Skeletal muscle tissue (tissue), 4 donors: ENCODE data around the gene AKAP8L. TPM values are rescaled to one million over a fixed set of nuclear protein-coding genes. Genes with fewer than 3 reads are reported as not detected.

Experiments
- H3K27ac ChIP-seq: one replicate; pipeline ENCODE4 v1.7.0; 2013; ENCODE audit warnings: mild to moderate bottlenecking, low read depth, low read length, inconsistent platforms
- H3K27me3 ChIP-seq, 3 donors: one replicate each; pipeline ENCODE4 v1.7.0; 2013; ENCODE audit warnings: low read length in 3 of 3; ENCODE audit not compliant: control insufficient read depth in 3 of 3, insufficient read depth in 3 of 3
- H3K36me3 ChIP-seq, 3 donors: one replicate each; pipeline ENCODE4 v1.7.0; 2013; ENCODE audit warnings: low read length in 3 of 3; ENCODE audit not compliant: control insufficient read depth in 3 of 3, insufficient read depth in 3 of 3
- H3K4me1 ChIP-seq, 3 donors: one replicate each; pipeline ENCODE4 v1.7.0; 2013; ENCODE audit warnings: low read length in 3 of 3, mild to moderate bottlenecking in 3 of 3; ENCODE audit not compliant: control insufficient read depth in 3 of 3, insufficient read depth in 3 of 3
- H3K4me3 ChIP-seq, 3 donors: one replicate each; pipeline ENCODE4 v1.7.0; 2013; ENCODE audit warnings: low read length in 3 of 3
- H3K9ac ChIP-seq, 3 donors: one replicate each; pipeline ENCODE4 v1.7.0; 2013; ENCODE audit warnings: low read length in 3 of 3, mild to moderate bottlenecking in 3 of 3, moderate library complexity in 2 of 3, low read depth in 1 of 3
- H3K9me3 ChIP-seq, 3 donors: one replicate each; pipeline ENCODE4 v1.7.0; 2013; ENCODE audit warnings: low read length in 3 of 3; ENCODE audit not compliant: control insufficient read depth in 3 of 3
- total RNA-seq: library from RNA; depleted of rRNA; stranded (reverse); fragments of >200 nt; gene quantifications from one replicate; pipeline ENCODE4 v1.2.3, GENCODE V29; 2014
- donor health status: Osteomylitis.

AKAP8L gene
- total RNA-seq, 1 donor from 2014 or later = 39.1 TPM

DNA sequence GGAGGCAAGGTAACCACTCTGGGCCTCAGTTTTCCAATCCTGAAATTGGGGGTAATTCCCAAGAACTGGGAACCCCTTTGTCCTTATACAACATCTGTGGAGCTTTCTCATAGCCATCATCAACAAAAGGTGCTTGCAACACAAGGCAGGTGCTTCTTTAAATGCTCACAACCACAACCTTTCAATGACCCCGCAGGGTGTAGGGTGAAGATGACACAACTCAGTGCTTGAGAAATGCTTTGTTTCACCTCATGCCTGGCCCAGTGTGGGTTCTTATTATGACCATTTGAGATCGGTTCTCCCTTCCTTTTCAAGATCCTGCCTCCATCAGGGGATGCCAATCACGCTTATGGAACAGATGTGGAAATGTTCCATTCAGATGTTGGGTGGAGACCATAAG, 22.5 kb upstream of the AKAP8L start:
- Histone ChIP-seq H3K9me3 (no peaks in the 10 kb centered on the region), H3K4me1 (peaks cover 31 to 59% (median 42%) of the 10 kb centered on the region in 3 donors), H3K4me3 (no peak overlapping the region), H3K9ac (no peak overlapping the region), H3K27ac (no peak overlapping the region), H3K27me3 (no peaks in the 10 kb centered on the region), H3K36me3 (peaks cover 0 to 4% (median 2%) of the 10 kb centered on the region in 3 donors)

DNA sequence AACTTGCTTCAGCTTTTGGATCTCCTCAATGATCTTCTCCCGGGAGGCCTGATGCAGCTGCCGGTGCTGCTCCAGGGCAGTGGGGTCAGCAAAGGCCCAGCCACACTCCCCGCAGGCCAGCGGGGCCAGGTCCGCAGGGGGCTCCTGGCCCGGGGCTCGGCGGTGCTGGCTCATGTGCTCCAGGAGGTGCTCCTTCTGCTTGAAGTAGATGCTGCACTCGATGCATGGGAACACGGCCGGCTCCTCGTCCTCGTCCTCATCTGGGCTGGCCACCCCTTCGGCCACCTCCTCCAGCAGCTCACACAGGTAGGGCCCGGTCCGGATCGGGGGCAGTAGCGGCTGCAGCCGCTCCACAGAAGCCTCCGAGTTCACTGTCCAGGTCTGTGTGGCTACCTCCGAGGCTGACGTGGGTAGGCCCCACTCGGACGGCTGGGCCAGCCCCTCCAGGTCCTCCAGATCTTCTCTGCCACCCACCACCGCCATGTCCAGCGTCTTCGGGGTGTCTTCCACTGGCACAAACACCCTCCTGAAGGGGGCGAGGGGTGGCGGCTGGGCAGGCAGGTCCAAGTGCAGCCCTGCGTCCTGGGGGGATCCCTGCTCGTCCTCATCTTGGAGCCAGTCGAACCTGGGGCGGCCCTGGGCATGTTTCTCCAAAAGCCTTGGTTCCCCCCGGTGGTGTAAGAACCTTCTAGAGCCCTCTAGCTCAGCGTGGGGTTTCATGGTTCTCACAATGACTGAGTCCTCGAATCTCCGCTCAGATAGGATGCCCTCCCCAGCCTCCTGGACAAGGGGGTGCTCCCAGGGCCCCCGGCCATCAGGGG, 21.2 kb upstream of the AKAP8L start:
- Histone ChIP-seq H3K9me3 (no peaks in the 10 kb centered on the region), H3K4me1 (peaks cover 19 to 46% (median 29%) of the 10 kb centered on the region in 3 donors), H3K4me3 (no peak overlapping the region), H3K27me3 (no peaks in the 10 kb centered on the region), H3K36me3 (peaks cover 0 to 4% (median 2%) of the 10 kb centered on the region in 3 donors), H3K27ac (no peak overlapping the region), H3K9ac (no peak overlapping the region)

DNA sequence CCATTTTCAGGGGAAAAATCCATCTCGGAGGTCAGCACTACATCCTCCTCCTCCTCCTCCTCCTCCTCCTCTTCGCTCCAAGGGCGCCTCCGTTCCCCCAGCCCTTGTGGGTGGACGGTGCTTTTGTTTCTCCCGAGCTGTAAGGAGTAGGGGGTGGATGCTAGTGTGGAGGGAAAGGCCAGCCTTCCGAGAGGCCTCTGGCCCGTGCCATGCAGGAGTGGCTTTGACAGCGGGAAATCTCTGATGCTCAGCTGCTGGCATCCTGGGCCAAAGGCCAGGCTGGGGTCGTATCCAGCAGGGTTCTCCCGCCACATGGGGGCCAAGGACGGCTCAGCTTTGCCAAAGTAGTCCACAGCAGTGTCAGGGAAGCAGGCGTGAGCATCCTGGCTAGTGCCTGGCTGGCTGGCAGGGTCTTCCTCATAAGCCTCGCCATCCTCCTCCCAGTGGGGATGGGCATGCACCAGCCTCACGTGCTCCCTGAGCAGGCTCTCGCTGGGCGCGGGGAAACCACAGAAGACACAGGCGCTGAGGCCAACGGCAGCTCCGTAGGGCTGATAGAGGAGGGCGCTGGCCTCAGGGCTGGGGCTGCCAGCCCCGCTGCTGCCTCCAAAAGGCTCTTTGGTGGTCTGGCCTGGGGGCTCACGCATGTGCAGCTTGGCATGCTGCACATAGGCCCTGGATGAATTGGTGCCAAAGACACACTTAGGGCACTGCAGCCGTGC, 20.5 kb upstream of the AKAP8L start:
- no peak overlapping the region for H3K27ac ChIP-seq
- peaks cover 11 to 38% (median 21%) of the 10 kb centered on the region in 3 donors for H3K4me1 ChIP-seq
- H3K9me3 ChIP-seq = no peaks in the 10 kb centered on the region
- peaks cover 0 to 4% (median 2%) of the 10 kb centered on the region in 3 donors for H3K36me3 ChIP-seq
- H3K4me3 ChIP-seq = no peak overlapping the region
- H3K9ac ChIP-seq = no peak overlapping the region
- H3K27me3 ChIP-seq = no peaks in the 10 kb centered on the region

DNA sequence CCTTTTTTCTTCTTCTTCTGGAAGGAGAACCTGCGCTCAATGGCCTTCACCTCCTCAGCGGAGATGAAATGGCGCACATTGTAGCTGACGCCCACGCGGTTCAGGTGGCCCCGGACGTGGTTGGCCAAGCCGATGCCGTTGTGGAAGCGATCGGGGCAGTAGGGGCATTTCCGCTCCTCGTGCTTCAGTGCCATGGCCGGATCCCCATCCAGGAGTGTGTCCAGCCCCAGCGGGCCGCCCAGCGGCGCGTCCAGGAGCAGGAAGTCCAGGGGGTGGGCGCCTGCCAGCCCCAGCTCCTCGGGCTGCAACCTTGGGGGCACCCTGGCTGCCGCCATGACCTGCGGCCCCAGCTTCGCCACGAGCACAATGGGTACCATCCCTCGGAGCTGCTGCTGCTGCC, 19.8 kb upstream of the AKAP8L start:
- no peaks in the 10 kb centered on the region for H3K9me3 ChIP-seq
- H3K4me3 ChIP-seq = no peak overlapping the region
- peaks cover 0 to 4% (median 2%) of the 10 kb centered on the region in 3 donors for H3K36me3 ChIP-seq
- no peak overlapping the region for H3K27ac ChIP-seq
- peak overlapping the region in 1 of 3 donors; percentile 50 for H3K9ac ChIP-seq
- H3K4me1 ChIP-seq = peaks cover 6 to 33% (median 16%) of the 10 kb centered on the region in 3 donors
- H3K27me3 ChIP-seq = no peaks in the 10 kb centered on the region

DNA sequence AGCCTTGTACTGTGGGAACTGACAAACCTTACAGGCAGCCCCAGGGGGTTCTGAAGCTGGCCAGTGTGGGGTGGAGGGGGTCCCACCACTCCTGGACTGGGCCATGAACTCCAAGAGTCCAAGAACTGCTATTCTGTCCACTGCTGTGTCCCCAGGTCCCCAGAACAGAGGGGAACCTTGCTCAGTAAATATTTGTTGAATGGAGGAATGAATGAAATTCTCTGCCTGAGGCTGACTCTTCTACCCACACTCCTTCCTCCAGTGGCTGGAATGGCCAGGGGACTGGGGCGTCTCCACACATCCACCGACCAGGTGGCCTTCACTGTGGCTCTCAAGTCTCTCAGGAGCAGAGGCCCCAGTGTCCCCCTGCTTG, 19.3 kb upstream of the AKAP8L start:
- Histone ChIP-seq H3K4me1 (peaks cover 5 to 32% (median 15%) of the 10 kb centered on the region in 3 donors), H3K36me3 (peaks cover 0 to 4% (median 2%) of the 10 kb centered on the region in 3 donors), H3K4me3 (no peak overlapping the region), H3K27me3 (no peaks in the 10 kb centered on the region), H3K9ac (no peak overlapping the region), H3K9me3 (no peaks in the 10 kb centered on the region), H3K27ac (no peak overlapping the region)

DNA sequence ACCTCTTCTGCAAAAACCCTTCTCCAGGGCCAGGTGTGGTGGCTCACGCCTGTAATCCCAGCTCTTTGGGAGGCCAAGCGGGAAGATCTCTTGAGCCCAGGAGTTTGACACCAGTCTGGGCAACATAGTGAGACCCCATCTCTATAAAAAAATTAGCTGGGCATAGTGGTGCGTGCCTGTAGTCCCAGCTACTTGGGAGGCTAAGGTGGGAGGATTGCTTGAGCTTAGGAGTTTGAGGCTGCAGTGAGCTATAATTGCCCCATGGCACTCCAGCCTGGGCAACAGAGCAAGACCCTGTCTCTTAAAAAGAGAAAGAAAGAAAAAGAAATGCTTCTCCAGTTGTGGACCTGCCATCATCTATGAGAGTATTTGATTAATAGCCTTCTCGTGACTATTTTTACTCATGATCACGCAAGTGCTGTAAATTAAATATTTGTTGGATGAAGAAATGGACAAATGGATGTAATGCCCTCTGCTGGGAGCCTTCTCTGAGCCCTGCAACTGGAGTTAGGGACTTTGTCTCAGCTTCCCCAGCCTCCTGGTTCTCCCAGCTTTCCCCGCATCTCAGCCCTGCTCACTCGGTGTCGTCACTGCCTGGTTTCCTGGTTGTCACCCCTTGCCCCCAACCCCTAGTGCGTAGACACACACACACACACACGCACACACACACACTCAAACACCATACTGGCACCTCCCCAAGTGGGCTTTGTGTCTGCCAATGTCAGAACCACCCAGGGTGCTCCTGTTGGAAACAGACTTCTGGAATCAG, 18.8 kb upstream of the AKAP8L start:
- H3K9ac ChIP-seq = no peak overlapping the region
- no peak overlapping the region for H3K27ac ChIP-seq
- H3K36me3 ChIP-seq = peaks cover 0 to 4% (median 2%) of the 10 kb centered on the region in 3 donors
- H3K27me3 ChIP-seq = no peaks in the 10 kb centered on the region
- peaks cover 9 to 35% (median 10%) of the 10 kb centered on the region in 3 donors for H3K4me1 ChIP-seq
- no peaks in the 10 kb centered on the region for H3K9me3 ChIP-seq
- H3K4me3 ChIP-seq = no peak overlapping the region

DNA sequence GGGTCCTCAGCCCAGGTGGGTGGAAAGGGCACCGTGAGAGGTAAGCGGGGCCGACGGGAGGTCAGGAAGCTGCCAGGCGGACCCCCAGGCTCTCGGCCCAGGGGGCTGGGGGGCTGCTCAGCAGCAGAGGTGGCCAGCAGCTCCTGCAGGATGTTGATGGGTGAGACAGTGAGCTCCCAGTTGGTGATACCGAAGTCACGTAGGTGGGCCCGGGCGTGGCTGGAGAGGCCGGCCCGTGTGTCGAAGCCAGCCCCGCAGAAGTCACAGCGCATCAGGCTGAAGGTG, 18.0 kb upstream of the AKAP8L start:
- Histone ChIP-seq H3K4me1 (peaks cover 9 to 35% (median 10%) of the 10 kb centered on the region in 3 donors), H3K4me3 (no peak overlapping the region), H3K36me3 (peaks cover 0 to 4% (median 2%) of the 10 kb centered on the region in 3 donors), H3K27ac (no peak overlapping the region), H3K27me3 (no peaks in the 10 kb centered on the region), H3K9me3 (no peaks in the 10 kb centered on the region), H3K9ac (no peak overlapping the region)

DNA sequence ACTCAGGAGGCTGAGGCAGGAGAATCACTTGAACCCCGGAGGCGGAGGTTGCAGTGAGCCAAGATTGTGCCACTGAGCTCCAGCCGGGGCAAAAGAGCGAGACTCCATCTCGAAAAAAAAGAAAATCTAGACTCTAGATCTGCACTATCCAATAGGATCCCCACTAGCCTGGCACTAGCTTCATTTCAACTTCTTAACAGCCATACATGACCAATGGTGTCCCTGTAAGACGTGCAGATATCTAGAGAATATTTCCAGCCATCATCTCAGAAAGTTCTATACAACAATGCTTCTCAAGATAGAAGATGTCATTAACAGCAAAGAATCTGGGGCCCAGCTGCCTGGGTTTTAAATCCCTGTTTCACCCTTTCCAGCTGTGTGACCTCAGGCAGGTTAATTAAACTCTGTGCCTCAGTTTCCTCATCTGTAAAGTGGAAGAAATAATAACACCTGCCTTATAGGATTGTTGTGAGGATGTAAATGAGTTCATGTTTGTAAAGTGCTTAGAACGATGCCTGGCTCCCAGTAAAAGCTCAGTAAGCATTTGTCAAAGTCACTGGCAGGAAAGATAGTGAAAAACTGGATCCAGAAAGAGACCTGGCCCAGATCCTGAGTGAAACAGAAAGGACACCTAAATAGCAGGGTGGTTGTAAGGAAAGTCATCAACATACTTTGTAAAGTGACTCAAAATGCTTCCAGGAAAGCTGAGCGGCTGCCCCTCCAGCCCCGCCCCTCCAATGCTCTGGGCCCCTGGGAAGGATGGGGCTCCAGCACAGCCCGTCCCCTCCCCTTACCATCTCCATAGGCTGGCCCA, 17.4 kb upstream of the AKAP8L start:
- Histone ChIP-seq H3K36me3 (peaks cover 0 to 4% (median 2%) of the 10 kb centered on the region in 3 donors), H3K4me3 (no peak overlapping the region), H3K4me1 (peaks cover 14 to 40% (median 16%) of the 10 kb centered on the region in 3 donors), H3K9ac (no peak overlapping the region), H3K27ac (no peak overlapping the region), H3K27me3 (no peaks in the 10 kb centered on the region), H3K9me3 (no peaks in the 10 kb centered on the region)

DNA sequence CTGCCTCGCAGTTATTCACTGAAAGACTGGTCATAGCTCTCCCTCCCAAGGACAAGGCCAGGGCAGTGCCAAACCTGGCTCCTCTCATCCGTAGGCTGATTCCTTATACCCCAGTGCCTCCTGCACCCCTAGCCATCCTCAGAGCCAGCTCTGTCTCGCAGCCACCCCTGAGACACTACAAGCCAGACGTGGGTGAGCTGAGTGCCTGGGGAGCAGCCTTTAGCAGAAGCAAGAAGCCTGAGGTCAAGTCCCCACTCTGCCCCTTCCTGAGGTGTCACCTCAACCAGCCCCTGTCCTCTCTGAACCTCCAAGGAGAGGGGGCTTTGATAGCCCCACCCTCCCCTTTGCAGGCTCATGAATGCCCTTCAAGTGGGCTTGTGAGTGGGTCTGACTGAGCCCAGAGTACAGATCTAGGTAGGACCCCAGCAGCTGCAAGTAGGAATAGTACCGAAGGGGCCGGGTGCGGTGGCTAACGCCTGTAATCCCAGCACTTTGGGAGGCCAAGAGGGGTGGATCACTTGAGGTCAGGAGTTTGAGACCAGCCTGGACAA, 14.8 kb upstream of the AKAP8L start:
- Histone ChIP-seq H3K36me3 (peaks cover 0 to 12% (median 7%) of the 10 kb centered on the region in 3 donors), H3K27ac (peak overlapping the region; percentile 91), H3K4me3 (peak overlapping the region; percentile 87 to 89 (median 87)), H3K4me1 (peaks cover 27 to 43% (median 31%) of the 10 kb centered on the region in 3 donors), H3K9me3 (no peaks in the 10 kb centered on the region), H3K27me3 (no peaks in the 10 kb centered on the region), H3K9ac (peak overlapping the region in 1 of 3 donors; percentile 89)
